Muscle layer of duodenum (tissue), 2 donors: ENCODE measurements around the gene NCEH1.
A peak's percentile ranks its signal among the peaks of the same experiment; 100 is the strongest.

Experiments
- H3K27ac ChIP-seq: one replicate; pipeline ENCODE4 v1.7.0; 2013; ENCODE audit warnings: mild to moderate bottlenecking, low read length
- H3K27me3 ChIP-seq: one replicate; pipeline ENCODE4 v1.7.0; 2013; ENCODE audit warnings: low read depth, mild to moderate bottlenecking, control low read depth, low read length
- H3K36me3 ChIP-seq, 2 donors: one replicate each; pipeline ENCODE4 v1.7.0; 2013; ENCODE audit warnings: low read length in 2 of 2, control low read depth in 1 of 2, mild to moderate bottlenecking in 1 of 2; ENCODE audit not compliant: insufficient read depth in 2 of 2, control insufficient read depth in 1 of 2
- H3K4me1 ChIP-seq, 2 donors: one replicate each; pipeline ENCODE4 v1.7.0; 2013; ENCODE audit warnings: low read length in 2 of 2, mild to moderate bottlenecking in 2 of 2, control low read depth in 1 of 2, moderate library complexity in 1 of 2; ENCODE audit not compliant: insufficient read depth in 2 of 2, control insufficient read depth in 1 of 2
- H3K4me3 ChIP-seq, 2 donors: one replicate each; pipeline ENCODE4 v1.7.0; 2013; ENCODE audit warnings: low read length in 2 of 2, low read depth in 1 of 2, mild to moderate bottlenecking in 1 of 2
- H3K9me3 ChIP-seq, 2 donors: one replicate each; pipeline ENCODE4 v1.7.0; 2013; ENCODE audit warnings: low read length in 2 of 2, control low read depth in 1 of 2, mild to moderate bottlenecking in 1 of 2; ENCODE audit not compliant: control insufficient read depth in 1 of 2
- donor health status: healthy.

NCEH1 gene

GRCh38 chr3:172591125-172591605 lies 119.7 kb downstream of the NCEH1 start:
- Histone ChIP-seq H3K9me3 (no peaks in the 10 kb centered on the region), H3K4me3 (no peak overlapping the region), H3K36me3 (no peaks in the 10 kb centered on the region), H3K27ac (no peak overlapping the region), H3K27me3 (no peaks in the 10 kb centered on the region), H3K4me1 (peaks cover 3 to 13% of the 10 kb centered on the region in 2 donors)

GRCh38 chr3:172586436-172586835 lies 124.4 kb downstream of the NCEH1 start:
- Histone ChIP-seq H3K36me3 (no peaks in the 10 kb centered on the region), H3K4me3 (no peak overlapping the region), H3K27me3 (no peaks in the 10 kb centered on the region), H3K4me1 (no peaks in the 10 kb centered on the region), H3K27ac (peak overlapping the region; percentile 4), H3K9me3 (no peaks in the 10 kb centered on the region)

- H3K4me1 ChIP-seq = no peaks in the 10 kb centered on the region
- H3K36me3 ChIP-seq = no peaks in the 10 kb centered on the region
- H3K27me3 ChIP-seq = no peaks in the 10 kb centered on the region
- no peak overlapping the region for H3K4me3 ChIP-seq
- H3K27ac ChIP-seq = no peak overlapping the region
- no peaks in the 10 kb centered on the region for H3K9me3 ChIP-seq
Observed at GRCh38 chr3:172585954-172586353, 124.9 kb downstream of the NCEH1 start.

GRCh38 chr3:172582712-172583111 lies 128.2 kb downstream of the NCEH1 start:
- H3K27me3 ChIP-seq = no peaks in the 10 kb centered on the region
- H3K4me1 ChIP-seq = peaks cover 0 to 3% of the 10 kb centered on the region in 2 donors
- H3K27ac ChIP-seq = no peak overlapping the region
- H3K36me3 ChIP-seq = no peaks in the 10 kb centered on the region
- no peak overlapping the region for H3K4me3 ChIP-seq
- no peaks in the 10 kb centered on the region for H3K9me3 ChIP-seq

GRCh38 chr3:172581757-172582166 lies 129.1 kb downstream of the NCEH1 start:
- peaks cover 0 to 3% of the 10 kb centered on the region in 2 donors for H3K4me1 ChIP-seq
- no peak overlapping the region for H3K27ac ChIP-seq
- H3K27me3 ChIP-seq = no peaks in the 10 kb centered on the region
- no peaks in the 10 kb centered on the region for H3K36me3 ChIP-seq
- no peak overlapping the region for H3K4me3 ChIP-seq
- H3K9me3 ChIP-seq = no peaks in the 10 kb centered on the region

- Histone ChIP-seq H3K4me3 (no peak overlapping the region), H3K36me3 (no peaks in the 10 kb centered on the region), H3K27ac (peak overlapping the region; percentile 27), H3K4me1 (peaks cover 0 to 3% of the 10 kb centered on the region in 2 donors), H3K9me3 (no peaks in the 10 kb centered on the region), H3K27me3 (no peaks in the 10 kb centered on the region)
Observed at GRCh38 chr3:172580680-172581401, 130.0 kb downstream of the NCEH1 start.
